ENCODE measurements around the gene PAX1.

The PAX1 gene

GRCh38 chr20:21703717-21704407 lies 1.6 kb upstream of the PAX1 start:
- no peak for DNase-seq

- DNase-seq = no peak
Measured at GRCh38 chr20:21704408-21705385, 767 bp upstream of the PAX1 start.

GRCh38 chr20:21706261-21707195 lies 1.1 kb downstream of the PAX1 start:
- DNase-seq = no peak

GRCh38 chr20:21707267-21707666 lies 1.8 kb downstream of the PAX1 start:
- DNase-seq = no peak

- DNase-seq = no peak
Measured at GRCh38 chr20:21707999-21708737, 2.7 kb downstream of the PAX1 start.

GRCh38 chr20:21708738-21709534 lies 3.5 kb downstream of the PAX1 start:
- no peak for DNase-seq

GRCh38 chr20:21709535-21709904 lies 4.1 kb downstream of the PAX1 start:
- no peak for DNase-seq

- DNase-seq = no peak
Measured at GRCh38 chr20:21710341-21710740, 4.9 kb downstream of the PAX1 start.

- no peak for DNase-seq
Measured at GRCh38 chr20:21710863-21711431, 5.5 kb downstream of the PAX1 start.

GRCh38 chr20:21712443-21713059 lies 7.1 kb downstream of the PAX1 start:
- no peak for DNase-seq

GRCh38 chr20:21713470-21713869 lies 8.0 kb downstream of the PAX1 start:
- DNase-seq = no peak

GRCh38 chr20:21713901-21714296 lies 8.4 kb downstream of the PAX1 start:
- no peak for DNase-seq

- no peak for DNase-seq
Measured at GRCh38 chr20:21714297-21715192, 9.1 kb downstream of the PAX1 start.

GRCh38 chr20:21715193-21715881 lies 9.9 kb downstream of the PAX1 start:
- DNase-seq = no peak

- peak; percentile 23 for DNase-seq
Measured at GRCh38 chr20:21719592-21720214, 14.2 kb downstream of the PAX1 start.

- DNase-seq = no peak
Measured at GRCh38 chr20:21725892-21726291, 20.4 kb downstream of the PAX1 start.

- no peak for DNase-seq
Measured at GRCh38 chr20:21729316-21729715, 23.9 kb downstream of the PAX1 start.

GRCh38 chr20:21739161-21739560 lies 33.7 kb downstream of the PAX1 start:
- DNase-seq = no peak
